Bone marrow (tissue), 2 donors: ENCODE results near the gene ADAMTS6.

Experiments
- DNase-seq, 2 donors: peaks; one replicate each; lab custom pipeline; 2025; lab: John Stamatoyannopoulos, UW

Gene ADAMTS6

DNA sequence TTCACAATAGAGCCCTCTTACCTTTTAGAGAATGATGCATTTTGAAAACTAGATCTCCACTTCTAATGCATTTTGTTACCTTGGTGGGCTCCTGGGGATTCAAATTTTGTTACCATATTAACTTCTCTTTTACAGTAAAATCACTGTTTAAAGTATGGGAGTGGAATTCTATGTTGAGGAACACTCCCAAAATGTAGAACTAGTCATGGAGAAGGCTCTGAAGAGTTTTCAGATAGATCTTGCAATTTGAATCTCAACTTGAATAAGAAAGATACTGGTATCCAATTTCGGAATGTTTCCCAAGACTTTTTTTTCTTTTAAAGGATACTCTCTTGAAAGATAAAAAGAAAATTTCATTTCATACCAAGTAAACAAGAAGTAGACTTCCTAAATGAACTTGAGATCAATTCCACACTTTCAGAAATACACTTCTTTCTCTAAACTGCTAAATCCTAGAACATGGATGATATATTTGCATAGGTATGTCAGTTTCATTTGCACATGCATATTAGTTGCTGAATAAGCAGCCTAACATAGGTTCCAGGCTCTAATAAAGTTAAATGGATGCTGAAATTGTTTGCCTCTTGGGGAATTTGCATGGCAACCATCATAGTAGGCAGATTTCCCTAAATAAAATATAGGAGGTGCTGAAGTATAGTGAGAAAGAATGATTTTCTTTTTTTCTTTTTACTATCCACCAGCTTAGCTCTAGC lies 205.4 kb downstream of the ADAMTS6 start:
- DNase-seq = no peak

- no peak for DNase-seq
Measured at GRCh38 chr5:65271906-65272305, 209.8 kb downstream of the ADAMTS6 start.

DNA sequence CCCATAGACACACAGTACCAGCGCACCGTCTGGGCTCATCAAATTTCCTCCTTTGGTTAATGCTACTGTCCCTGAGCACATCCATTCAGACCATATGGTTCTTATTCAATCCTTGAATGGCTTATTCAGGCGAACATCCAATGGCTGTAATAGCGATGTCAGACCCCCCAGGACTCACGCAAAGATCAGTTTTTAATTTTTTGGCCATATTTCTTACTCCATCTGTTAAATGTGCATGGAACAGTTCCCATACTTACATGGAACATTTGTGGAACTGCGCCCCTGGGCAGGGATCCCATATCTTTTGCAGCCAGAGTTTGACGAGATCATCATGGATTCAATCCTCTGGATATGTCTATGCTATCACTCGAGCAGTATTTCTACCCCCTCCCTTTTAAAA lies 213.2 kb downstream of the ADAMTS6 start:
- DNase-seq = no peak

DNA sequence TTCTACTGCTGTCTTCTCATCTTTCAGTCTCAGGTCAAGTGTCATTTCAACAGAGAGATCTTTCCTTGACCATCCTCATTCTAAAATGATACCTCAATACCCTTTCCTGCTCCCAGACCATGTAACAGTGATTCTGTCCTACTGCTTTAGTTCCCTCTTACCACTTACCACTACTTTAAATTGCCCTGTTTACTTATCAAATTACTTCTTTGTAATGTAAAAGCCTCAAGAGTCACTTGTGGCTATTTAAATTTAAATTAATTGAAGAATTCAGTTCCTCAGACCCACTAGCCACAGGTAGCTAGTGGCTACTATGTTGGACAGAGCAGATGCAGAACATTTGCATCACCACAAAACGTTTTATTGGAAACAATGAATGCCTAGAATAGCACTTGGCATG lies 217.3 kb downstream of the ADAMTS6 start:
- no peak for DNase-seq

GRCh38 chr5:65263321-65263720 lies 218.4 kb downstream of the ADAMTS6 start:
- no peak for DNase-seq

DNA sequence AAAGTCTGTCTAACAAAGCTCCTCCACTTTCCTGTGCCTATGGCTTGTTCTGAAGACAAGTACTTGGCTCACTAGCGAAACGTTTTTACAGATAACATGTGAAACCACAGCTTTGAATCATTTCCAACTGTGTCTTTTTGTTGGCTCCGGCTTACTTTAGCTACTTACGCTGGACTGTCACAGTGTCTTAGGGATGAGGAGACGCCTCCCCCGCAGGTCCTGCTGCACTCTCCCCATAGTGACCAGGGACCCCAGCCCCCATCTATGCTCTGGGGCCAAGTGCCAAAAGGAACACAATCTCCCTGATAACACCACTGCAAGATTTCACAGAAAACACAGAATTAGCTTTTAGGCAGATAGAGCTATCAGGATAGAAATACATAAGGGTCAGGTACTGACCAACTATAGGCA lies 219.1 kb downstream of the ADAMTS6 start:
- no peak for DNase-seq

DNA sequence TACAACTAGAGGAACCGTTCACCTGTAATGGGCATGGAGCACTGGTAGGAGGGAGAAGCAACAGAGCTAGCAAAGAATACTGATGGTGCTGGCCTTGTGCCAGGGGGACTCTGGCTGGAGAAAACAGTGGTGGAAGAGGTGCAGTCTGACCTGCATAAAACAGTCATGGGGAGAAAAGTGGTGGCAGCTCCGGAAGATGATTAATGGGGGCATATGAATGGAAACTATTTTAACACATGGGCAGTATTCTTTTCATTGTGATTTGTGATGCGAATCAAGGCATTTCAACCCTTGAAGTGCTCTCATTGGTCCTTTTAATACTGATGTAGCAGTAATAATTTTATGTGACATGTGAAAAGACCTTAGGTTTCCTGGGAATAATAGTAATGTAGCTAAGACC lies 219.6 kb downstream of the ADAMTS6 start:
- no peak for DNase-seq

DNA sequence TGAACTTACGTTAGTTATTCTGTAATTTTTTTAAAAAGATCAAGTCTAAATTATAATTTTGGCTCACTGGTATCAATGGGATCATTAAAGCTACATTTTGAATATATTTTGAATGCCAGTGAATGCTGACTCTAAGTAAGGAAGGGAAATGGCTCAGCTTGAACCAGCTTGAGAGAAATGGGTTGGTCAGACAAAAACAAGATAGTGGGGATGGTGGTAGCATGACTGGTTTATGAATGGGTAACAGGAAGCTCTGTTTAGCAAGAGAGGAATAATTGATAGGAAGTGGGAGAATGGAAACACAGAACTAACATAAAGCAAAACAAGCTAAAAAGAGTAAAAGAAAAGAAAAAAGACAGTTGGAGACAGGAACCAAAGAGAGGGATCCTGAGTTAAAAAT lies 220.2 kb downstream of the ADAMTS6 start:
- no peak for DNase-seq

- no peak for DNase-seq
Measured at GRCh38 chr5:65255294-65255693, 226.4 kb downstream of the ADAMTS6 start.

- no peak for DNase-seq
Measured at GRCh38 chr5:65252977-65253376, 228.7 kb downstream of the ADAMTS6 start.

DNA sequence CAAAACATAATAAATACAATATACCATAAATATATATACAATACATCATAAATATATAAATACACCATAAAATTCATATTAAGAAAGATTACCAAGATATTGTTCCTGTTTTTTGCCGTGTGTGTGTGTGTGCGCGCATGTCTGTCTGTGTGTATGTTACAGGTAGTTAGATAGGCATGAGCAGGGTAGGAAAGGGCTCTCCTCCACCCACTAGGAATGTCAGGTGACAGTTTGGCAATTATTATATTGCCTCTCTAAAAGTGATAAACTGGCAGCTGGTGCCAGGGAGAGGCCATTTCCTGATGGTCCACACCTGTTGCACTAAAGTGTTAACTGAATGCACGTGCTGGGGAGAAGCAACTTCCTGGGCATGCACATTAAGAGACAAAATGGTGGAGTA lies 232.8 kb downstream of the ADAMTS6 start:
- no peak for DNase-seq

- no peak for DNase-seq
Measured at GRCh38 chr5:65247594-65247993, 234.1 kb downstream of the ADAMTS6 start.

- DNase-seq = no peak
Measured at GRCh38 chr5:65246741-65247140, 235.0 kb downstream of the ADAMTS6 start.

- no peak for DNase-seq
Measured at GRCh38 chr5:65244031-65244430, 237.7 kb downstream of the ADAMTS6 start.

DNA sequence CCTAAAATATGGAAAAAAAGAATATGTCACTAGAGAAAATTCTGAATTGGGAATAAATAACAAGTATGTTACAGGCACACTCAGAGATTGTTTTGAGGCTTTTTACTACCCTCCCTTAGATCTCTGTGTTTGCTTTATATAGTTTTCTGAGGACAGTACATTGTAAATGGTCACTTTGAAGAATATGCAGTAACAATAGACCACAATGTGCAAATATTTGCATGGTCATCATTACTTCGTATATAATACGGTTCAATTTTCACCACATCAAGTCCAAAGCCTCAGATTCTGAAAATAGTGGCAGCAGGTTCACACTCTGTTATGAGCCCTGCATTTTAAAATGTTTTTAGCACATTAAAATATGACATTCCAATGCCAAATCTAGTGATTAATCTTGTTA lies 238.6 kb downstream of the ADAMTS6 start:
- no peak for DNase-seq

- no peak for DNase-seq
Measured at GRCh38 chr5:65229841-65230240, 251.9 kb downstream of the ADAMTS6 start.

GRCh38 chr5:65213921-65214525 lies 267.7 kb downstream of the ADAMTS6 start:
- no peak for DNase-seq

DNA sequence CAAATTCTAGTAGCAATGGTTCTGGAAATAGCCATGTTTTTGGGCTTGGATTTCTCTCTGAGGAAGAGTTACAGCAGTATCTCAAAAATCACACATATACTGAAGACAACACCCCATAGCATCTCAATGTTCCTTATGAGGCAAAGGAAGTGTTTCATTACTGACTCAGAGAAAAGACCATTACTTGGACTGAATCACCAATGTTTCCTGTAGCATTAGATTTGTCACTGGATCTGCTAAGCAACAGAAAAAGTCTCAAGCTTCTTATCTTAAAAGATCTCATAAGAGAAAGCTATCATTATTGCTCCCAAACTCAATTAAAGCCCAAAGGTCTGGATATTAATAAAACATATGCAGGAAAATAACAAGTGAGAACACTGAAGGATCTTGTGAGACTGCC lies 272.4 kb downstream of the ADAMTS6 start:
- DNase-seq = no peak

DNA sequence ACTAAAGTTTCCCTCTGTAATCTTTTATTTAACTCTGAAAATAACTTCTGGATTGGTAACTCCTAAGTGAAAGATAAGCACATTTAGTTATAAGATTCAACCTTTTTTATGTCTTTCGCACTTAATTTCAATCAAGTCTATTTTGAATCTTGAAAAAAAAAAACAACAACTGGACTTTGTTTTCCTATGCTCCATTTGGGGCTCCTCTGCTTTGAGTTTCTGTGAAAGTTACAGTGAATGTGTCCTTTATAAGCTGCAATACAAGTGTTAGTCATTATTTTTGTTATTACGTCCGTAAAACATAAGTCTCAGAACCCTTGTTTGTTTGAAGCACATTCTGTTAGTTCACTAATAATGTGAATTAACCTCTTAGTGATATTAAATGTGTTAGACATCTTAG lies 276.8 kb downstream of the ADAMTS6 start:
- no peak for DNase-seq

DNA sequence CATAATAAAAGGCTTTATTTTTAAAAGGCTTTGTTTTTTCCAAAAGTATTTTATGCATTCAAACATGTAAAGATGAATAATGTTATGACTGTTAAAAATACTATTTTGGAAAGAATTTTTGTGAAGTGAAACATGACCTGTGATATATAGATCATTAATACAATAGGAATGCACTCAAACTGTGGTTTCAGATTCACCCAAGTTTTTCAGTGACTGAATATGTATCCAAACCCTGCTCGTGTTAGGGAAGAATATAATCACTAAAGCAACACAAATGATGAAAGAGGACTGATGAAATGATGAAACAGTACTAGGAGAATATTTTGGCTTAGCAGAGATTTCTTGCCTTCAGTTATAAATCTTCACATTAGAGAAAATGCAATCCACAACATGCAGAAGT lies 278.0 kb downstream of the ADAMTS6 start:
- DNase-seq = no peak

- DNase-seq = no peak
Measured at GRCh38 chr5:65199993-65200675, 281.6 kb downstream of the ADAMTS6 start.

DNA sequence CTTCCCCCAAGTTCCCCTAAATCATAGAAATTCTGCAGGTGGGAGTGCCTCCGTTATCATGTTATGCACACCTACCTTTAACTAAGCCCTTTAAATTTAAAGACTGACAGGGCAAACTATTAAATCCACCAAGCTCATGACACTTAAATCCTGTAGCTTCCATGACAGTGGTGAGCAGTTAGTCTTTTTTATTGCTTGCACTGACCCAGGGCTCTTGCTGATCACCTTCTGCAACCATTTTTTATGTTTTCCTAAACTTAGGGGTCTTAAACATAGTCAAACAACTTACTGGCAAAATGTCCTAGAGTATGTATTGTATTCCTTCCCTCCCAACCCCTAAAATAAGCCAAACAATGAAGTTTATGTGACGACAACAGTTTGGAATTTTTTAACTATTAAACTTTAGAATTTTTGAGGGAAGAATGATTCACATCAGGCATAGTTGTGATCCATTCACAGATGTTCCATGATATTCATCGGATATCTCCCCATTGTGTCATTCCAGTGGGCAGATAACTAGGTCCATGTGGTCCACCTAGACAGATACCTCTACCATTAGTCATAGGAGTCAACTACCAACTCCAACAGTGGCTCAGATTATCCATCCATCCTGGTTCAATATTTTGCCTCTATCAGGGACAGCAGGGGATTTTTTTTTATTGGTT lies 283.1 kb downstream of the ADAMTS6 start:
- DNase-seq = no peak
